GM21723 (cell line): ENCODE measurements around the gene ECSIT.

ENCODE experiments used
- ATAC-seq: cut with Tn5 transposase; IDR thresholded peaks from one replicate; pipeline ENCODE4 v1.9.1; 2021; ENCODE audit warnings: mild to moderate bottlenecking, moderate library complexity; ENCODE audit not compliant: unreplicated experiment

ECSIT gene

GRCh38 chr19:11505032-11505503, 23.9 kb downstream of the ECSIT start:
- peak; percentile 85 for ATAC-seq

GRCh38 chr19:11504502-11505031, 24.4 kb downstream of the ECSIT start:
- no peak for ATAC-seq

- no peak for ATAC-seq
Observed at GRCh38 chr19:11499890-11500420, 29.0 kb downstream of the ECSIT start.

- no peak for ATAC-seq
Observed at GRCh38 chr19:11499220-11499726, 29.7 kb downstream of the ECSIT start.

GRCh38 chr19:11496391-11497163, 32.4 kb downstream of the ECSIT start:
- ATAC-seq, result no peak

- ATAC-seq, result no peak
Observed at GRCh38 chr19:11495885-11496284, 33.0 kb downstream of the ECSIT start.

GRCh38 chr19:11495481-11495880, 33.5 kb downstream of the ECSIT start:
- ATAC-seq, result no peak

- ATAC-seq, result no peak
Observed at GRCh38 chr19:11494634-11495285, 34.2 kb downstream of the ECSIT start.

- ATAC-seq, result no peak
Observed at GRCh38 chr19:11489378-11489777, 39.6 kb downstream of the ECSIT start.

GRCh38 chr19:11486661-11487503, 42.1 kb downstream of the ECSIT start:
- ATAC-seq, result no peak

- ATAC-seq, result no peak
Observed at GRCh38 chr19:11485245-11485837, 43.6 kb downstream of the ECSIT start.

GRCh38 chr19:11483366-11484111, 45.4 kb downstream of the ECSIT start:
- ATAC-seq, result no peak

GRCh38 chr19:11482384-11483050, 46.4 kb downstream of the ECSIT start:
- ATAC-seq, result peak; percentile 60

- ATAC-seq, result peak; percentile 66
Observed at GRCh38 chr19:11481534-11482383, 47.2 kb downstream of the ECSIT start.

GRCh38 chr19:11480715-11481533, 48.0 kb downstream of the ECSIT start, which contains the start of gene ELAVL3:
Gene ELAVL3 (minus strand): TSS chr19:11481046. CDS start chr19:11480608, 438 bp downstream.
- ATAC-seq, result no peak

GRCh38 chr19:11479898-11480714, 48.8 kb downstream of the ECSIT start:
- ATAC-seq, result no peak
